ENCODE data around the gene ABCD3. TPM values are rescaled to one million over a fixed set of nuclear protein-coding genes. Genes with fewer than 3 reads are reported as not detected.
A peak's percentile ranks its signal among the peaks of the same experiment; 100 is the strongest.

Gene ABCD3
- total RNA-seq, 1 experiment from 2014 or later, result 26.5 TPM

DNA sequence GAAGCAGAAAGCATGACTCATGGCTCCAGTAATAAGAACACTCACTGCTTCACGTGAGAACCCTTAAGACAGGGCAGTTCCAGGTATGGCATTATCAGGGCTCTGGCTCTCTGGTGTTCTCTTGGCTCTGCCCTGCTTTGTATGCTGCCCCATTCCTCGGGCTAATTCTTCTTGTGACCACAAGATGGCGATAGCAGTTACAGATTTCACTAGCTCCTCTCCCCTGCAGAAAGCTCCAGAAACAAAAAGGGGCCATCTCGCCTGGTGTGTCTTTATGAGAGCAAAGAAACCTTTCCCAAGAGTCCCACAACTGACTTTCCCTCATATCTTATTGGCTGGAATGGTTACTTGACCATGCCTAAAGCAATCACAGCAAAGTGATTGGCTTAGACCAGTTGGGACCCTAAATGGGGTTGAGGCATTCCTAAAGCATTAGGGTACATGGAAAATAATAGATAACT lies 63.3 kb downstream of the ABCD3 start:
- H3K27me3 Mint-ChIP-seq (ENCODE audit: insufficient read depth, unreplicated experiment), result no peaks in the 10 kb centered on the region
- H3K9me3 Mint-ChIP-seq (ENCODE audit: unreplicated experiment), result no peaks in the 10 kb centered on the region
- no peak overlapping the region for H3K4me3 Mint-ChIP-seq (ENCODE audit: unreplicated experiment)
- ChIA-PET POLR2A (interaction anchor here (0.7 to 1.0 kb wide), 2 partner anchors 11 to 323 kb away, joined by 3 to 4 read pairs; no protein-coding TSS in a partner anchor), CTCF (interaction anchor here (0.6 to 4.7 kb wide), 21 partner anchors 8 to 1304 kb away, joined by 3 to 100 read pairs (median 4); no protein-coding TSS in a partner anchor)
- H3K4me1 Mint-ChIP-seq (ENCODE audit: insufficient read depth, unreplicated experiment), result no peaks in the 10 kb centered on the region
- intact Hi-C loops (cut with micrococcal nuclease), result loop anchor here (1.0 kb wide), 3 partner anchors 321 to 562 kb away; no protein-coding TSS in a partner anchor
- H3K36me3 Mint-ChIP-seq (ENCODE audit: insufficient read depth, unreplicated experiment), result peaks cover 46% of the 10 kb centered on the region
- H3K27ac Mint-ChIP-seq (ENCODE audit: low read depth, unreplicated experiment), result no peak overlapping the region
- no TSS peak for BruUV-seq (replicated peaks)
- DNase-seq (ENCODE audit: unreplicated experiment), result peak; percentile 78
- TF ChIP-seq, protein P1, sequence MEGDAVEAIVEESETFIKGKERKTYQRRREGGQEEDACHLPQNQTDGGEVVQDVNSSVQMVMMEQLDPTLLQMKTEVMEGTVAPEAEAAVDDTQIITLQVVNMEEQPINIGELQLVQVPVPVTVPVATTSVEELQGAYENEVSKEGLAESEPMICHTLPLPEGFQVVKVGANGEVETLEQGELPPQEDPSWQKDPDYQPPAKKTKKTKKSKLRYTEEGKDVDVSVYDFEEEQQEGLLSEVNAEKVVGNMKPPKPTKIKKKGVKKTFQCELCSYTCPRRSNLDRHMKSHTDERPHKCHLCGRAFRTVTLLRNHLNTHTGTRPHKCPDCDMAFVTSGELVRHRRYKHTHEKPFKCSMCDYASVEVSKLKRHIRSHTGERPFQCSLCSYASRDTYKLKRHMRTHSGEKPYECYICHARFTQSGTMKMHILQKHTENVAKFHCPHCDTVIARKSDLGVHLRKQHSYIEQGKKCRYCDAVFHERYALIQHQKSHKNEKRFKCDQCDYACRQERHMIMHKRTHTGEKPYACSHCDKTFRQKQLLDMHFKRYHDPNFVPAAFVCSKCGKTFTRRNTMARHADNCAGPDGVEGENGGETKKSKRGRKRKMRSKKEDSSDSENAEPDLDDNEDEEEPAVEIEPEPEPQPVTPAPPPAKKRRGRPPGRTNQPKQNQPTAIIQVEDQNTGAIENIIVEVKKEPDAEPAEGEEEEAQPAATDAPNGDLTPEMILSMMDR (IDR thresholded peaks at IDR 0.05; ENCODE audit: unreplicated experiment), result peak; percentile 71

DNA sequence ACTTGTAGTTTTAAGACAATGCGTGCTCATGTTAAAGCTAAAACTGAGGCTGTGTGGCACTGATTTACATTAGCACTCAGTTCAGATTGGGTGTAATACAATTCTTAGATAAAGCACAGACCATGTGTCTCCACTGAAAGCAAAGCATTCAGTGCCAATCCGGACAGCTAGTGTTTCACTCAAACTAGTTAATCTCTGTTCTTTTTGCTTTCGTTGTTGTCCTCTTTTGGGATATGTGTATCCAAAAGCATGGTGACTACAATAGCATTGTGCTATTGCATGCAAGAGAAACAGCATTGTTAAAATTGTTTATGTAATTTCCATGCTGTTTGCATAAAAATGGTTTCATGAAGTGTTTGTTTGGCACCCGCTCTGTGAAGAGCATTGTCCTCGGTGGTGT lies 68.8 kb downstream of the ABCD3 start:
- no TSS peak for BruUV-seq (replicated peaks)
- H3K9me3 Mint-ChIP-seq (ENCODE audit: unreplicated experiment), result no peaks in the 10 kb centered on the region
- H3K27ac Mint-ChIP-seq (ENCODE audit: low read depth, unreplicated experiment), result no peak overlapping the region
- H3K27me3 Mint-ChIP-seq (ENCODE audit: insufficient read depth, unreplicated experiment), result no peaks in the 10 kb centered on the region
- H3K4me3 Mint-ChIP-seq (ENCODE audit: unreplicated experiment), result no peak overlapping the region
- intact Hi-C loops (cut with micrococcal nuclease), result no loop called here
- H3K4me1 Mint-ChIP-seq (ENCODE audit: insufficient read depth, unreplicated experiment), result no peaks in the 10 kb centered on the region
- peaks cover 33% of the 10 kb centered on the region for H3K36me3 Mint-ChIP-seq (ENCODE audit: insufficient read depth, unreplicated experiment)
- CTCF ChIA-PET, result interaction anchor here (0.7 to 3.0 kb wide), 4 partner anchors 16 to 318 kb away, joined by 3 to 26 read pairs (median 4); no protein-coding TSS in a partner anchor
- DNase-seq (ENCODE audit: unreplicated experiment), result no peak
- POLR2A ChIA-PET, result no interaction called here
- TF ChIP-seq, protein P1 (IDR thresholded peaks at IDR 0.05; ENCODE audit: unreplicated experiment), result no peak

GRCh38 chr1:94490556-94490955 lies 72.4 kb downstream of the ABCD3 start:
- peaks cover 23% of the 10 kb centered on the region for H3K36me3 Mint-ChIP-seq (ENCODE audit: insufficient read depth, unreplicated experiment)
- intact Hi-C loops (cut with micrococcal nuclease), result no loop called here
- H3K4me1 Mint-ChIP-seq (ENCODE audit: insufficient read depth, unreplicated experiment), result no peaks in the 10 kb centered on the region
- ChIA-PET CTCF (interaction anchor here (1.0 kb wide), 1 partner anchor 312 kb away, joined by 4 read pairs; no protein-coding TSS in a partner anchor), POLR2A (interaction anchor here (1.5 kb wide), 1 partner anchor 15 kb away, joined by 3 read pairs; no protein-coding TSS in a partner anchor)
- H3K27me3 Mint-ChIP-seq (ENCODE audit: insufficient read depth, unreplicated experiment), result no peaks in the 10 kb centered on the region
- H3K9me3 Mint-ChIP-seq (ENCODE audit: unreplicated experiment), result no peaks in the 10 kb centered on the region
- BruUV-seq (replicated peaks), result no TSS peak
- no peak for DNase-seq (ENCODE audit: unreplicated experiment)
- TF ChIP-seq, protein P1 (IDR thresholded peaks at IDR 0.05; ENCODE audit: unreplicated experiment), result no peak
- no peak overlapping the region for H3K27ac Mint-ChIP-seq (ENCODE audit: low read depth, unreplicated experiment)
- H3K4me3 Mint-ChIP-seq (ENCODE audit: unreplicated experiment), result no peak overlapping the region

DNA sequence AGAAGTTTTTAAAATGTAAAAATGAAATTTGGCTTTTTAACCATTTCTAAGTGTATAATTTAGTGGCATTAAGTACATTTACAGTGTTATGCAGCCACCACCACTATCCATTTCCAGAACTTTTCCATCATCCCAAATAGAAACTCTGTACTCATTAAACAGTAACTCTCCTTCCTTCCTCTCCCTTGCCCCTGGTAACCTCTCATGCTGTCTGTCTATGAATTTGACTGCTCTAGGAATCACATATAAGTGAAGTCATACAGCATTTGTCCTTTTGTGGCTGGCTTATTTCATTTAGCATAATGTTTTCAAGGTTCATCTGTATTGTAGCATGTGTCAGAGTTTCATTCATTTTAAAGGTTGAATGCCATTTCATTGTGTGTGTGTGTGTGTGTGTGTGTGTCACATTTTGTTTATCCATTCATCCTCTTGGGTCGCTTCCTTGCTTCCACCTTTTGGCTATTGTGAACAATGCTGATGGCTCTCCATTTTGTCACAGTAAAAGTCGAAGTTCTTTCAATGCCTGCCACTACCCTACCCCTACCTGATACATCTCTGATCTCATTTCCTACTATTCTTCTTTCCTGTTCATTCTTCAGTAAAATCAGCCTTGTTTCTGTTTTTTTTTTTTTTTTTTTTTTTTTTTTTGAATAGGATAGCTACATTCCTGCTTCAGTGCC lies 78.0 kb downstream of the ABCD3 start:
- POLR2A ChIA-PET, result interaction anchor here (0.7 kb wide), 1 partner anchor 351 kb away, joined by 3 read pairs; no protein-coding TSS in a partner anchor
- TF ChIP-seq, protein P1 (IDR thresholded peaks at IDR 0.05; ENCODE audit: unreplicated experiment), result no peak
- no peak for DNase-seq (ENCODE audit: unreplicated experiment)
- H3K27ac Mint-ChIP-seq (ENCODE audit: low read depth, unreplicated experiment), result no peak overlapping the region
- intact Hi-C loops (cut with micrococcal nuclease), result no loop called here
- no peaks in the 10 kb centered on the region for H3K9me3 Mint-ChIP-seq (ENCODE audit: unreplicated experiment)
- CTCF ChIA-PET, result interaction anchor here (0.6 to 0.7 kb wide), 2 partner anchors 18 to 310 kb away, joined by 3 to 5 read pairs; no protein-coding TSS in a partner anchor
- H3K4me1 Mint-ChIP-seq (ENCODE audit: insufficient read depth, unreplicated experiment), result no peaks in the 10 kb centered on the region
- H3K36me3 Mint-ChIP-seq (ENCODE audit: insufficient read depth, unreplicated experiment), result peaks cover 37% of the 10 kb centered on the region
- no peak overlapping the region for H3K4me3 Mint-ChIP-seq (ENCODE audit: unreplicated experiment)
- no peaks in the 10 kb centered on the region for H3K27me3 Mint-ChIP-seq (ENCODE audit: insufficient read depth, unreplicated experiment)
- BruUV-seq (replicated peaks), result no TSS peak
